SK-N-MC (cell line): ENCODE measurements around the gene PAAF1.

Source experiments
- EZH2 ChIP-seq: fragments of 200-600 bp; sonication (generic); IDR thresholded peaks from one replicate; pipeline ENCODE4 v1.6.1; 2017; ENCODE audit warnings: antibody characterized with exemption
- POLR2AphosphoS5 ChIP-seq: IDR thresholded peaks from 2 replicates; pipeline ENCODE4 v1.6.1; 2012; ENCODE audit warnings: mild to moderate bottlenecking, low read depth, low read length, borderline replicate concordance

DNA sequence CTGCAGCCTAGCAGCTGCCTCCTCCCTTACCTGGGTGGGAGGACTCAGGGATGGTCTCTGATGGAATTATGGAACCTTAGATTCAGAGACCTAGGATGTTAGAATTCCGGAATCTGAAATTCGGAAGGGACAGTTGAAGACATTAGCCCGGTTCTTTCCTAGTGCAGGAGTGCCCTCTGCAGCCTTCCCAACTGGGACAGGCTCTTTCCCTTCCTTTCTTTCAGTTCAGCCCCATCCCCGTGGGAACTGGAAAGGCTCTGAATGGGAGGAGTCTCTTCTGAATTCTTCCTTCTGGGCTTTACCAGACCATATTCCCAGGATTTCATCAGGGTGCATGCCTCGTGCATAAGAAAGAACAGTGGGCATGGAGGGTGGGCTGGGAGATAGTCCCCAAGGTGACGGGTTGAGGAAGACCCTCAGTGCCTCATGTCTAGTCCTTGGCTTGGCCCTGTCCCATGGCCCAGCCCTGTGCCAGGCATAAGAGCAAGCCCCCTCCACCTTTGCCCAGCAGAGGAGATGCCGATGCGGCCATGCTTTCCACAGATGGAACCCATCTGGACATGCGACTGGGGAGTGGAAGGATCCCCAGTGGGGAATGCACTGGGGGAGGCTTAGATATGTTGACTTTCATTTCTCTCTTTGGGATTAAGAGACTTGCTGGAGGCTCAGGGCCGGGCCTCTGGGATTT is 88.4 kb downstream of the PAAF1 start:
- no peak for TF ChIP-seq POLR2AphosphoS5
- TF ChIP-seq EZH2, result no peak
